HL-60 (cell line): ENCODE results near the gene MVD.

Experiments used
- DNase-seq, 2 experiments: peaks; one replicate each; pipeline ENCODE4 v3.0.0-alpha.2; 2010 to 2020; ENCODE audit warnings: low read depth in 1 of 2, low spot score in 1 of 2
- H3K27ac ChIP-seq: fragments of 250-450 bp; sonication (Bioruptor Pico); replicated peaks from 2 replicates; pipeline ENCODE4 v1.5.1; 2020; ENCODE audit warnings: mild to moderate bottlenecking, moderate library complexity
- H3K27me3 ChIP-seq: fragments of 250-450 bp; sonication (Bioruptor Pico); 2 replicates; pipeline ENCODE4 v1.5.1; 2021; ENCODE audit warnings: mild to moderate bottlenecking, moderate library complexity; ENCODE audit not compliant: insufficient read depth, poor library complexity, severe bottlenecking
- H3K4me3 ChIP-seq: replicated peaks from 2 replicates; pipeline ENCODE4 v1.5.1; 2011; ENCODE audit warnings: mild to moderate bottlenecking, control low read depth, low read length; ENCODE audit not compliant: insufficient read depth
- GABPA ChIP-seq: IDR thresholded peaks from 2 replicates; pipeline ENCODE4 v1.6.1; 2012; ENCODE audit warnings: low read depth
- POLR2AphosphoS5 ChIP-seq: IDR thresholded peaks from 2 replicates; pipeline ENCODE4 v1.6.1; 2012; ENCODE audit warnings: low read depth
- SPI1 ChIP-seq: IDR thresholded peaks from 2 replicates; pipeline ENCODE4 v1.6.1; 2012; ENCODE audit warnings: low read depth, mild to moderate bottlenecking, borderline replicate concordance
- TF ChIP-seq, protein P1 (sequence below): IDR thresholded peaks from one replicate; pipeline ENCODE4 v1.5.1; 2011; ENCODE audit warnings: low read length, control low read depth, inconsistent platforms; ENCODE audit not compliant: insufficient read depth

MVD gene

GRCh38 chr16:88602091-88602490, 60.8 kb downstream of the MVD start:
- H3K27ac ChIP-seq = no peak overlapping the region
- no peaks in the 10 kb centered on the region for H3K27me3 ChIP-seq
- no peak overlapping the region for H3K4me3 ChIP-seq
- TF ChIP-seq, protein P1, sequence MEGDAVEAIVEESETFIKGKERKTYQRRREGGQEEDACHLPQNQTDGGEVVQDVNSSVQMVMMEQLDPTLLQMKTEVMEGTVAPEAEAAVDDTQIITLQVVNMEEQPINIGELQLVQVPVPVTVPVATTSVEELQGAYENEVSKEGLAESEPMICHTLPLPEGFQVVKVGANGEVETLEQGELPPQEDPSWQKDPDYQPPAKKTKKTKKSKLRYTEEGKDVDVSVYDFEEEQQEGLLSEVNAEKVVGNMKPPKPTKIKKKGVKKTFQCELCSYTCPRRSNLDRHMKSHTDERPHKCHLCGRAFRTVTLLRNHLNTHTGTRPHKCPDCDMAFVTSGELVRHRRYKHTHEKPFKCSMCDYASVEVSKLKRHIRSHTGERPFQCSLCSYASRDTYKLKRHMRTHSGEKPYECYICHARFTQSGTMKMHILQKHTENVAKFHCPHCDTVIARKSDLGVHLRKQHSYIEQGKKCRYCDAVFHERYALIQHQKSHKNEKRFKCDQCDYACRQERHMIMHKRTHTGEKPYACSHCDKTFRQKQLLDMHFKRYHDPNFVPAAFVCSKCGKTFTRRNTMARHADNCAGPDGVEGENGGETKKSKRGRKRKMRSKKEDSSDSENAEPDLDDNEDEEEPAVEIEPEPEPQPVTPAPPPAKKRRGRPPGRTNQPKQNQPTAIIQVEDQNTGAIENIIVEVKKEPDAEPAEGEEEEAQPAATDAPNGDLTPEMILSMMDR = no peak
- TF ChIP-seq SPI1 = no peak
- no peak for TF ChIP-seq GABPA
- no peak for TF ChIP-seq POLR2AphosphoS5
- no peak for DNase-seq
